GM19372 (cell line): Measurements from ENCODE around the gene FAF2.
"Not testable (repeated sequence)": the region's sequence is repeated elsewhere in the genome, so short reads cannot be mapped to it uniquely, and the experiment has no call there.

ENCODE experiments used
- ATAC-seq: cut with Tn5 transposase; IDR thresholded peaks from one replicate; pipeline ENCODE4 v1.9.1; 2021; ENCODE audit warnings: mild to moderate bottlenecking, low read depth, moderate library complexity; ENCODE audit not compliant: unreplicated experiment

Gene FAF2

GRCh38 chr5:176538230-176538988 is 90.2 kb downstream of the FAF2 start:
- ATAC-seq = no peak

- no peak for ATAC-seq
These were observed 90.8 kb downstream of the FAF2 start for GRCh38 chr5:176538989-176539384.

- ATAC-seq = no peak
These were observed 92.3 kb downstream of the FAF2 start for GRCh38 chr5:176540476-176540899.

- no peak for ATAC-seq
These were observed 92.8 kb downstream of the FAF2 start for GRCh38 chr5:176540956-176541337.

- ATAC-seq = no peak
These were observed 93.4 kb downstream of the FAF2 start for GRCh38 chr5:176541338-176542134.

- ATAC-seq = no peak
These were observed 94.0 kb downstream of the FAF2 start for GRCh38 chr5:176542135-176542595.

- peak; percentile 42 for ATAC-seq
These were observed 94.6 kb downstream of the FAF2 start for GRCh38 chr5:176542596-176543427.

- peak; percentile 66 for ATAC-seq
These were observed 95.4 kb downstream of the FAF2 start for GRCh38 chr5:176543428-176544182.

- no peak for ATAC-seq
These were observed 97.2 kb downstream of the FAF2 start for GRCh38 chr5:176545388-176545736.

GRCh38 chr5:176545737-176546509 is 97.7 kb downstream of the FAF2 start:
- no peak for ATAC-seq

GRCh38 chr5:176547802-176548201 is 99.6 kb downstream of the FAF2 start:
- no peak for ATAC-seq

GRCh38 chr5:176548967-176549444 is 100.8 kb downstream of the FAF2 start, which contains the start of gene CDHR2:
TSS of gene CDHR2 (plus strand) at chr5:176549342. CDS start at chr5:176565353, 16,011 bp downstream.
- no peak for ATAC-seq

GRCh38 chr5:176549871-176550270 is 101.7 kb downstream of the FAF2 start:
- no peak for ATAC-seq

GRCh38 chr5:176550275-176550831 is 102.2 kb downstream of the FAF2 start:
- ATAC-seq = no peak

GRCh38 chr5:176550937-176551336 is 102.8 kb downstream of the FAF2 start:
- ATAC-seq = not testable (repeated sequence)

- no peak for ATAC-seq
These were observed 104.2 kb downstream of the FAF2 start for GRCh38 chr5:176552332-176552869.

- no peak for ATAC-seq
These were observed 105.3 kb downstream of the FAF2 start for GRCh38 chr5:176553260-176554085.

GRCh38 chr5:176557846-176558245 is 109.7 kb downstream of the FAF2 start:
- no peak for ATAC-seq
